ENCODE measurements around the gene ANAPC10.

The ANAPC10 gene

DNA sequence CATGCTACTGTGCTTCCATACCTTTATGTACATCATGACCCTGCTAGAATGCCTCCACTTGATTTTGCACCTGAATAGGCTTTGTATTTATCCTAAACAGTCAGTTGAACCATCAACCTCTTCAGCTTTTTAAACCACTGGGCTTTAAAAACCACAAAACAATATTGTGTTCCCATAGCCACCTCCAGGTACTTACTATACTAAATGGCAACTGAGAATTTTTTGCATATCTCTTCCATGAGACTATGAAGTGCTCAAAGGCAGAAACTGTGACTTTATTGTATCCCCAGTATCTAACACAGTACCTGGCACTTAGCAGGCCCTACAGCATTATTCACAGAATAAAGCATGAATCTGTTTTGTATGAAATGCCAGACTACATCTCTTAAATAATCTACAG is 39.7 kb downstream of the ANAPC10 start:
- DNase-seq (ENCODE audit: low spot score), result no peak
- TF ChIP-seq CTCF (IDR thresholded peaks at IDR 0.05; ENCODE audit: extremely low read depth, insufficient read depth, missing control alignments), result no peak
- in situ Hi-C loops (cut with MboI; ENCODE audit: low pct_unique_long_range_greater_than_20kb, low sequenced_read_pairs, unreplicated experiment), result loop anchor here (25.0 kb wide), 2 partner anchors 271 to 446 kb away; no protein-coding TSS in a partner anchor

- TF ChIP-seq CTCF (IDR thresholded peaks at IDR 0.05; ENCODE audit: extremely low read depth, insufficient read depth, missing control alignments), result no peak
- in situ Hi-C loops (cut with MboI; ENCODE audit: low pct_unique_long_range_greater_than_20kb, low sequenced_read_pairs, unreplicated experiment), result loop anchor here (25.0 kb wide), 2 partner anchors 269 to 444 kb away; no protein-coding TSS in a partner anchor
- no peak for DNase-seq (ENCODE audit: low spot score)
Measured at GRCh38 chr4:145056325-145057130, 41.5 kb downstream of the ANAPC10 start.

DNA sequence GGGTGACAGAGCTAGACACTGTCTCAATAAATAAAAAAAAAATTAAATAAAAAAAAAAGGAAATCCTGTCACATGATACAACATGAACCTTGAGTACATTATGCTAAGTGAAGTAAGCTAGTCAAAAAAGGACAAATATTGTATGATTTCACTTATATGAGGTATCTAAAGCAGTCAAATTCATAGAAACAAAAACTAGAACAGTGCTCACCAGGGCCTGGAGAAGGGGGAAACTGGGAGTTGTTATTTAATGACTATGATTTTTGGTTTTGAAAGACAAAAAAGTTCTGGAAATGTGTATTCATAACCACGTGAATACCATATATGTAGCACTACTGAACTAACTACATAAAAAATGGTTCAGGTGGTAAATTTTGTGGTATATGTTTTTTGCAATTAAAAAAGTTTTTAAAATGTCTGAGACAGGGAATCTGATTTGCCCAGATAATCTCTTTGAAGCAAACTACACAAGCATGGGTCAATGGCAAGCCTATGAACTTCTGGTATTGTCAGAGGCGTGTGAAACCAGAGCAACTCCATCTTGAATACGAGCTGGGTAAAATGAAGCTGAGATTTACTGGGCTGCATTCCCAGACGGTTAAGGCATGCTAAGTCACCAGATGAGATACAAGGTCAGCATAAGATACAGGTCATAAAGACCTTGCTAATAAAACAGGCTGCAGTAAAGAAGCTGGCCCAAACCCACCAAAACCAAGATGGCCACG is 42.3 kb downstream of the ANAPC10 start:
- TF ChIP-seq CTCF (IDR thresholded peaks at IDR 0.05; ENCODE audit: extremely low read depth, insufficient read depth, missing control alignments), result no peak
- in situ Hi-C loops (cut with MboI; ENCODE audit: low pct_unique_long_range_greater_than_20kb, low sequenced_read_pairs, unreplicated experiment), result loop anchor here (25.0 kb wide), 2 partner anchors 268 to 443 kb away; no protein-coding TSS in a partner anchor

DNA sequence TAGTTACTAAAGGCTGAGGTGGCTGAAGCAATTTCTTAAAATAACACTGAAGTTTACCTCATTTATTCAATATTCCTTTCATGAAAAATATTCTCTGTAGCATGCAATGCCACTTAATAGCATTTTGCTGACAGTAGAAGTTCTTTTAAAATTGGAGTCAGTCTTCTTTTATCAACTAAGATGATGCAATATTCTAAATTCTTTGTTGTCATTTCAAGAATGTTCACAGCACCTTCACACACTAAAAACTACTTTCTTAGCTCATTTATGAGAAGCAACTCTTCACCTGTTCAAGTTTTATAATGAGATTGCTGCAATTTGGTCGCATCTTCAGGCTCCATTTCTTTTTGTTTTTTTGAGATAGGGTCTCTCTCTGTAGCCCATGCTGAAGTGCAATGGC is 48.8 kb downstream of the ANAPC10 start:
- in situ Hi-C loops (cut with MboI; ENCODE audit: low pct_unique_long_range_greater_than_20kb, low sequenced_read_pairs, unreplicated experiment), result no loop called here
- TF ChIP-seq CTCF (IDR thresholded peaks at IDR 0.05; ENCODE audit: extremely low read depth, insufficient read depth, missing control alignments), result no peak
- DNase-seq (ENCODE audit: low spot score), result no peak

More for the DNA sequence above, 42.3 kb downstream of the ANAPC10 start:
- no peak for DNase-seq (ENCODE audit: low spot score)

GRCh38 chr4:145048817-145049216 is 49.2 kb downstream of the ANAPC10 start:
- no peak for TF ChIP-seq CTCF (IDR thresholded peaks at IDR 0.05; ENCODE audit: extremely low read depth, insufficient read depth, missing control alignments)
- in situ Hi-C loops (cut with MboI; ENCODE audit: low pct_unique_long_range_greater_than_20kb, low sequenced_read_pairs, unreplicated experiment), result no loop called here
- no peak for DNase-seq (ENCODE audit: low spot score)

GRCh38 chr4:145047151-145047550 is 50.8 kb downstream of the ANAPC10 start:
- in situ Hi-C loops (cut with MboI; ENCODE audit: low pct_unique_long_range_greater_than_20kb, low sequenced_read_pairs, unreplicated experiment), result no loop called here
- no peak for DNase-seq (ENCODE audit: low spot score)
- TF ChIP-seq CTCF (IDR thresholded peaks at IDR 0.05; ENCODE audit: extremely low read depth, insufficient read depth, missing control alignments), result no peak

All from GM13977 (cell line).